Testis (tissue), 2 donors: ENCODE data around the gene COL9A1.

Experiments used
- POLR2A ChIP-seq: fragments of 450-650 bp; IDR thresholded peaks from one replicate; pipeline ENCODE4 v1.6.1; 2017; ENCODE audit warnings: antibody characterized with exemption, mild to moderate bottlenecking, moderate library complexity
- TF ChIP-seq, protein P1 (sequence below), 3 experiments: fragments of 450-650 bp in 2 of 3; fragments of 200-600 bp in 1 of 3; sonication (generic) in 1 of 3; IDR thresholded peaks; one replicate each; pipeline ENCODE4 v1.5.1; 2016 to 2019; ENCODE audit warnings: antibody characterized with exemption in 3 of 3, mild to moderate bottlenecking in 2 of 3, moderate library complexity in 1 of 3

DNA sequence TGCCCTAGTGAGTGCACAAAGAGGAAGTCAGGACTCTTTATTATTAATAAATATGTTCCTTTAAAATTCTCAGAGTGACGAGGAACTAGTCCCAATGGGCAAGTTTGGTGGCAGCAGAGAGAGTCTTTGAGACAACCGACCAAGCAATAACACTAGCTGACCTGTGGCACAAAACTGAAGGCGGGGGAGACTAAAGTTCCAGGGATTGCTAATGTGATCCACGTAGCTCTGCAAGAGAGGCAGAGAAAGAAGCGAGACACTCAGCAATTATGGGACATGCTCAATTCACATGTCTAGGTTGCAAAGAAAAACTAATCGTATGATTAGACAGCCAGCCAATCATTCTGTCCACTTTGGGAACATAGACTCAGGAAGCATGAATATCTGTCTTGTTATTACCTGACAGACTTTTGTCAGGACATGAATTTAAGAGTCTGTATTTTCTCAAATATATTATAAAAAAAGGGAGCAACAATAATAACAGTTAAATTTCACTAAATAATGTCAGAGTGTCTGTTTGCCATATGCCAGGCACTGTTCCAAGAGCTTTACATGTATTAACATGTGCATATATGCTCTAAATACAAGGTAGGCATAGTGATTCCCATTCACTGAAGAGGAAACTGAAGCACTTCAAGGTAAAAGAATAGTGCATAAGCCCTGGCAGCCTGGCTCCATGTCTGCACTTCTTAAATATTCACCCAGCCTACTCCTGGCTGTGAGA, 81.0 kb downstream of the COL9A1 start:
- TF ChIP-seq, protein P1, sequence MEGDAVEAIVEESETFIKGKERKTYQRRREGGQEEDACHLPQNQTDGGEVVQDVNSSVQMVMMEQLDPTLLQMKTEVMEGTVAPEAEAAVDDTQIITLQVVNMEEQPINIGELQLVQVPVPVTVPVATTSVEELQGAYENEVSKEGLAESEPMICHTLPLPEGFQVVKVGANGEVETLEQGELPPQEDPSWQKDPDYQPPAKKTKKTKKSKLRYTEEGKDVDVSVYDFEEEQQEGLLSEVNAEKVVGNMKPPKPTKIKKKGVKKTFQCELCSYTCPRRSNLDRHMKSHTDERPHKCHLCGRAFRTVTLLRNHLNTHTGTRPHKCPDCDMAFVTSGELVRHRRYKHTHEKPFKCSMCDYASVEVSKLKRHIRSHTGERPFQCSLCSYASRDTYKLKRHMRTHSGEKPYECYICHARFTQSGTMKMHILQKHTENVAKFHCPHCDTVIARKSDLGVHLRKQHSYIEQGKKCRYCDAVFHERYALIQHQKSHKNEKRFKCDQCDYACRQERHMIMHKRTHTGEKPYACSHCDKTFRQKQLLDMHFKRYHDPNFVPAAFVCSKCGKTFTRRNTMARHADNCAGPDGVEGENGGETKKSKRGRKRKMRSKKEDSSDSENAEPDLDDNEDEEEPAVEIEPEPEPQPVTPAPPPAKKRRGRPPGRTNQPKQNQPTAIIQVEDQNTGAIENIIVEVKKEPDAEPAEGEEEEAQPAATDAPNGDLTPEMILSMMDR (IDR thresholded peaks at IDR 0.05): no peak
- no peak for TF ChIP-seq POLR2A
